HEK293T (cell line): Measurements from ENCODE around the gene NFIA.

Experiments
- ARNT ChIP-seq: fragments of 450-650 bp; IDR thresholded peaks from 2 replicates; pipeline ENCODE4 v1.6.1; 2017; ENCODE audit warnings: mild to moderate bottlenecking
- CTBP1 ChIP-seq: fragments of 450-650 bp; IDR thresholded peaks from 2 replicates; pipeline ENCODE4 v1.6.1; 2016; ENCODE audit warnings: borderline replicate concordance
- ELF4 ChIP-seq: fragments of 450-650 bp; IDR thresholded peaks from 2 replicates; pipeline ENCODE4 v1.6.1; 2017; ENCODE audit warnings: antibody characterized with exemption
- SP1 ChIP-seq: fragments of 450-650 bp; IDR thresholded peaks from 2 replicates; pipeline ENCODE4 v1.6.1; 2017
- ZNF384 ChIP-seq: fragments of 450-650 bp; IDR thresholded peaks from 2 replicates; pipeline ENCODE4 v1.6.1; 2016

DNA sequence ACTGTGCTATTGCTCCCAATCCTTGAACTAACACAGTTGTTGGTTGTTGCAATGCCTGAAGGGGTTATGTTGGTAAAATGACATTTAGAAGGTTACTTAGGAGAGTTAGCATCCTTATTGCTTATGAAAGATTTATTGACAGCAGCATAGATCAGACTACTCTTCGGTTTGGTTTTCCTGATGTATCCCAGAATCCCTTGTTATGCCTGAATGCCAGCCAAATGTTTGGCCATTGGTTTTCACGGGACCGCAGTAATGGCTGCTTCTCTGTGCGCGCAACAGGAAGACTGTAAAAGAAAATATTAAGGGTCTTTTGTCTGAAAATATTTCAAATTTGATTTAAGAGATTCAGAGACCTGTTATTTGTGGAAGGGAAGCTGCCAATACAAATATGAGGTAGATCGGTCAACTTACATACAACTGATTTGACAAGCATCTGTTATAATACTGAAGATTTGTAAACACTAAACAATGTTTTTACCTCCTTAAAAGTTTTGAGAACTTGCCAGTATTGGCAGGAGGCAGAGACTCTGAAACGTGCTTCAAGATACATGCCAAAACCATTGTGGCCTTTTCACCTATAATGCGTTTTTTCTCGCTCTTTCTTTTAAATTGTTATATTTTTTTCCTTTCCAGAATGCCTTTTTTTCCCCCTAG, 8.3 kb downstream of the NFIA start:
- TF ChIP-seq SP1 (no peak), ZNF384 (no peak), ARNT (no peak), CTBP1 (no peak), ELF4 (no peak)
